HepG2 (cell line): ENCODE data around the gene TOMM22. TPM values are rescaled to one million over a fixed set of nuclear protein-coding genes. Genes with fewer than 3 reads are reported as not detected.

Source experiments
- ATAC-seq: fragments of 200-7000 bp; cut with Tn5 transposase; 3 replicates; pipeline ENCODE4 v1.9.1; 2020; ENCODE audit warnings: mild to moderate bottlenecking, moderate library complexity
- BruUV-seq: library from RNA; stranded (reverse); fragments of 400-500 nt; replicated peaks from 2 replicates; lab custom pipeline; 2021; lab: Mats Ljungman, UMichigan
- CTCF ChIA-PET: fragments of 300-600 bp; formaldehyde crosslinking; extraction: SDS; loops from one replicate; lab custom pipeline; 2021; ENCODE audit warnings: low total read pairs, inconsistent platforms, low intra/inter-chr PET ratio; lab: Yijun Ruan, JAX
- POLR2A ChIA-PET: fragments of 350-600 bp; sonication (Branson Sonifier 250); formaldehyde crosslinking; loops from one replicate; lab custom pipeline; 2020; ENCODE audit warnings: antibody characterized with exemption, inconsistent platforms; lab: Yijun Ruan, JAX
- DNase-seq: peaks from one replicate; pipeline ENCODE4 v3.0.0-alpha.2; 2015; ENCODE audit warnings: low spot score
- FAIRE-seq: peaks from 3 replicates; lab custom pipeline; 2011; peaks lifted over from hg19 to GRCh38; lab: Jason Lieb, UNC
- H2AFZ ChIP-seq: one replicate; pipeline ENCODE4 v1.6.1; 2011; ENCODE audit warnings: low read length, inconsistent platforms
- H3K27ac ChIP-seq: fragments of 300-600 bp; 3 replicates; pipeline ENCODE4 v1.8.0; 2011; ENCODE audit warnings: mixed run types, mild to moderate bottlenecking, mixed read lengths, low read length, inconsistent platforms; ENCODE audit not compliant: insufficient read depth; ENCODE audit errors: extremely low read length
- H3K27me3 ChIP-seq, 2 experiments: fragments of 200-600 bp in 1 of 2; 2 replicates in 1 of 2; 3 replicates in 1 of 2; pipeline versions ENCODE4 v1.6.0 to v1.8.0; 2011; ENCODE audit warnings: low read length in 2 of 2, mild to moderate bottlenecking in 2 of 2, moderate library complexity in 2 of 2, inconsistent platforms in 1 of 2; ENCODE audit not compliant: insufficient read depth in 2 of 2, control insufficient read depth in 1 of 2
- H3K36me3 ChIP-seq, 2 experiments: fragments of 200-600 bp in 1 of 2; replicated peaks in 1 of 2; 2 replicates in 1 of 2; 3 replicates in 1 of 2; pipeline versions ENCODE4 v1.5.1 to v1.8.0; 2011; ENCODE audit warnings: low read length in 2 of 2, inconsistent platforms in 1 of 2; ENCODE audit not compliant: insufficient read depth in 2 of 2, control insufficient read depth in 1 of 2
- H3K4me1 ChIP-seq: 2 replicates; pipeline ENCODE4 v1.5.1; 2012; ENCODE audit warnings: low read length, inconsistent platforms; ENCODE audit not compliant: insufficient read depth
- H3K4me2 ChIP-seq: 2 replicates; pipeline ENCODE4 v1.6.0; 2011; ENCODE audit warnings: low read depth, low read length, inconsistent platforms
- H3K4me3 ChIP-seq, 3 experiments: fragments of 200-600 bp in 1 of 3; sonication (generic), shearing (Covaris generic) in 1 of 3; replicated peaks in 1 of 3; 2 replicates each; pipeline ENCODE4 v1.5.1; 2011 to 2016; ENCODE audit warnings: low read length in 3 of 3, inconsistent platforms in 2 of 3, low read depth in 2 of 3, mild to moderate bottlenecking in 2 of 3, control low read depth in 1 of 3, mixed read lengths in 1 of 3; ENCODE audit not compliant: insufficient read depth in 1 of 3
- H3K79me2 ChIP-seq: one replicate; pipeline ENCODE4 v1.6.1; 2011; ENCODE audit warnings: low read length, inconsistent platforms; ENCODE audit not compliant: insufficient read depth
- H3K9ac ChIP-seq: 2 replicates; pipeline ENCODE4 v1.6.0; 2011; ENCODE audit warnings: mild to moderate bottlenecking, low read depth, low read length, inconsistent platforms; ENCODE audit not compliant: insufficient read depth
- H3K9me3 ChIP-seq: 2 replicates; pipeline ENCODE4 v1.5.1; 2012; ENCODE audit warnings: mild to moderate bottlenecking, low read length
- H4K20me1 ChIP-seq: 2 replicates; pipeline ENCODE4 v1.6.0; 2011; ENCODE audit warnings: inconsistent platforms, mild to moderate bottlenecking, low read length, moderate library complexity; ENCODE audit not compliant: insufficient read depth
- CBFB ChIP-seq: sonication (generic); formaldehyde crosslinking; IDR thresholded peaks from 2 replicates; pipeline ENCODE4 v1.4.0; 2020; ENCODE audit warnings: missing genetic modification reagents
- KAT8 ChIP-seq: IDR thresholded peaks from 2 replicates; pipeline ENCODE4 v1.6.1; 2016; ENCODE audit warnings: missing genetic modification reagents, missing compliant biosample characterization
- NONO ChIP-seq, 2 experiments: fragments of 450-650 bp in 1 of 2; sonication (generic) in 1 of 2; formaldehyde crosslinking in 1 of 2; IDR thresholded peaks in 1 of 2; conservative IDR thresholded peaks in 1 of 2; 2 replicates each; pipeline versions ENCODE4 v1.6.1 to v1.8.0; 2017 to 2022; ENCODE audit warnings: mild to moderate bottlenecking in 1 of 2, missing genetic modification reagents in 1 of 2, moderate library complexity in 1 of 2
- SOX13 ChIP-seq, 3 experiments: fragments of 450-650 bp in 1 of 3; sonication (generic) in 1 of 3; formaldehyde crosslinking in 1 of 3; IDR thresholded peaks in 2 of 3; conservative IDR thresholded peaks in 1 of 3; 2 replicates each; pipeline versions ENCODE4 v1.5.0 to v1.6.1; 2016 to 2020; ENCODE audit warnings: antibody characterized with exemption in 1 of 3, mild to moderate bottlenecking in 1 of 3, missing compliant biosample characterization in 1 of 3, missing genetic modification reagents in 1 of 3, moderate library complexity in 1 of 3
- SRY ChIP-seq: sonication (generic); formaldehyde crosslinking; IDR thresholded peaks from 2 replicates; pipeline ENCODE4 v1.8.0; 2022; ENCODE audit warnings: mild to moderate bottlenecking, missing genetic modification reagents
- ZSCAN9 ChIP-seq: IDR thresholded peaks from 2 replicates; pipeline ENCODE4 v1.6.1; 2016; ENCODE audit warnings: borderline replicate concordance
- WGBS: methylation state at CpG from one replicate; pipeline ENCODE4 v1.1.6; 2017; ENCODE audit warnings: low lambda C conversion rate; 5-methylcytosine and 5-hydroxymethylcytosine counted together
- in situ Hi-C: cut with HindIII; loops from 2 replicates; pipeline ENCODE4 v1.10.0; 2017; ENCODE audit warnings: low pct_unique_long_range_greater_than_20kb; ENCODE audit not compliant: extremely low pct_ligation_motif_present
- intact Hi-C: fragments of 100-400 bp; cut with micrococcal nuclease; formaldehyde crosslinking; loops from one replicate; pipeline ENCODE4 v1.10.0; 2022; ENCODE audit not compliant: unreplicated experiment
- polyA plus RNA-seq, 8 experiments: library from polyadenylated mRNA; depleted of rRNA in 3 of 8; stranded (reverse) in 7 of 8; unstranded in 1 of 8; fragments of >200 nt; fragmentation: Illumina TruSeq in 4 of 8; extraction: Trizol in 4 of 8; gene quantifications; 2 replicates each; pipeline versions ENCODE4 v1.2.1 to v1.2.3, GENCODE V29; 2011 to 2016; ENCODE audit warnings: low read depth in 4 of 8, missing spikeins in 1 of 8, mixed read lengths in 1 of 8; ENCODE audit not compliant: insufficient read depth in 1 of 8
- total RNA-seq, 5 experiments: library from RNA; depleted of rRNA; stranded (reverse); fragments of >200 nt; fragmentation: Illumina TruSeq; extraction: Trizol; gene quantifications; 2 replicates each; pipeline ENCODE4 v1.2.3, GENCODE V29; 2016; ENCODE audit warnings: low read depth in 1 of 5
- TF ChIP-seq, protein P1 (sequence below), 2 experiments: sonication (generic) in 1 of 2; formaldehyde crosslinking in 1 of 2; IDR thresholded peaks; 2 replicates each; pipeline versions ENCODE4 v1.4.0 to v1.6.1; 2016 to 2020; ENCODE audit warnings: borderline replicate concordance in 1 of 2, low read depth in 1 of 2, mild to moderate bottlenecking in 1 of 2, missing genetic modification reagents in 1 of 2
- TF ChIP-seq, protein P2 (sequence below): sonication (generic); formaldehyde crosslinking; IDR thresholded peaks from 2 replicates; pipeline ENCODE4 v1.9.0; 2021; ENCODE audit warnings: missing genetic modification reagents, borderline replicate concordance

TOMM22 gene
- total and polyA plus RNA-seq, 2 of the 13 experiments (the other 11 are each of a cell fraction or from before 2014, with no cell fraction given): 46.9 to 118 TPM

DNA sequence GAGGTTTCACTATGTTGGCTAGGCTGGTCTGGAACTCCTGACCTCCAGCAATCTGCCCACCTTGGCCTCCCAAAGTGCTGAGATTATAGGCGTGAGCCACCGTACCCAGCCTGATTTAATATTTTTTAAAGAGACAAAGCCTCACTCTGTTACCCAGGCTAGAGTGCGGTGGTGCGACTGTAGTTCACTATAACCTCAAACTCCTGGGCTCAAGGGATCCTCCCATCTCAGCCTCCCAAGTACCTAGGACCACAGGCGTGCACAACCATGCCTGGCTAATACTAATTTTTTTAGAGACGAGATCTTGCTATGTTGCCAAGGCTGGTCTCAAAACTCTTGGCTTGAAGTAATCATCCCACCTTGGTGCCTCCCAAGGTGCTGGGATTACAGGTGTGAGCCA is 37.4 kb downstream of the TOMM22 start (continued):
- TF ChIP-seq SOX13 (IDR thresholded peaks at IDR 0.05): no peak
- no peak for TF ChIP-seq SOX13 (CRISPR knock-in tag; conservative IDR thresholded peaks at IDR 0.05 in 1 of 2, IDR thresholded peaks at IDR 0.05 in 1 of 2)
- no peak for TF ChIP-seq CBFB (CRISPR knock-in tag)

DNA sequence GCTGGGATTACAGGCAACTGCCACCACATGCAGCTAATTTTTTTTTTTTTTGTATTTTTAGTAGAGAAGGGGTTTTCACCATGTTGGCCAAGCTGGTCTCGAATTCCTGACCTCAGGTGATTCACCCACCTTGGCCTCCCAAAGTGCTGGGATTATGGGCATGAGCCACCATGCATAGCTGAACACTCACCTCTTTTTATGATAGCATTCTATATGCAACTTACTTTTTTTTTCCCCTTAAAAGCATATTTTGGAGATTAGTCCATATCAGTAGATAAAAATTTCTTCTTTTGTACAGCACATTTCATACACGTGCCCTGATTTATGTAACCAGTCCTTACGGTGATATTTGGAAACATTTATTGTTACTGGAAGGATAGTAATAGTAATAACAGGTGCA is 38.6 kb downstream of the TOMM22 start:
- intact Hi-C loops (no loop called here), in situ Hi-C loops (no loop called here)
- no peak for TF ChIP-seq NONO (IDR thresholded peaks at IDR 0.05)
- no peak for TF ChIP-seq NONO (CRISPR knock-in tag; conservative IDR thresholded peaks at IDR 0.05)
- no peak for TF ChIP-seq SRY
- TF ChIP-seq, protein P1, sequence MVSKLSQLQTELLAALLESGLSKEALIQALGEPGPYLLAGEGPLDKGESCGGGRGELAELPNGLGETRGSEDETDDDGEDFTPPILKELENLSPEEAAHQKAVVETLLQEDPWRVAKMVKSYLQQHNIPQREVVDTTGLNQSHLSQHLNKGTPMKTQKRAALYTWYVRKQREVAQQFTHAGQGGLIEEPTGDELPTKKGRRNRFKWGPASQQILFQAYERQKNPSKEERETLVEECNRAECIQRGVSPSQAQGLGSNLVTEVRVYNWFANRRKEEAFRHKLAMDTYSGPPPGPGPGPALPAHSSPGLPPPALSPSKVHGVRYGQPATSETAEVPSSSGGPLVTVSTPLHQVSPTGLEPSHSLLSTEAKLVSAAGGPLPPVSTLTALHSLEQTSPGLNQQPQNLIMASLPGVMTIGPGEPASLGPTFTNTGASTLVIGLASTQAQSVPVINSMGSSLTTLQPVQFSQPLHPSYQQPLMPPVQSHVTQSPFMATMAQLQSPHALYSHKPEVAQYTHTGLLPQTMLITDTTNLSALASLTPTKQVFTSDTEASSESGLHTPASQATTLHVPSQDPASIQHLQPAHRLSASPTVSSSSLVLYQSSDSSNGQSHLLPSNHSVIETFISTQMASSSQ (IDR thresholded peaks at IDR 0.05; ENCODE audit: low read depth): no peak
- TF ChIP-seq, protein P1 (CRISPR knock-in tag; IDR thresholded peaks at IDR 0.05; ENCODE audit: borderline replicate concordance): no peak
- no peak for TF ChIP-seq KAT8 (CRISPR knock-in tag)
- TF ChIP-seq, protein P2, sequence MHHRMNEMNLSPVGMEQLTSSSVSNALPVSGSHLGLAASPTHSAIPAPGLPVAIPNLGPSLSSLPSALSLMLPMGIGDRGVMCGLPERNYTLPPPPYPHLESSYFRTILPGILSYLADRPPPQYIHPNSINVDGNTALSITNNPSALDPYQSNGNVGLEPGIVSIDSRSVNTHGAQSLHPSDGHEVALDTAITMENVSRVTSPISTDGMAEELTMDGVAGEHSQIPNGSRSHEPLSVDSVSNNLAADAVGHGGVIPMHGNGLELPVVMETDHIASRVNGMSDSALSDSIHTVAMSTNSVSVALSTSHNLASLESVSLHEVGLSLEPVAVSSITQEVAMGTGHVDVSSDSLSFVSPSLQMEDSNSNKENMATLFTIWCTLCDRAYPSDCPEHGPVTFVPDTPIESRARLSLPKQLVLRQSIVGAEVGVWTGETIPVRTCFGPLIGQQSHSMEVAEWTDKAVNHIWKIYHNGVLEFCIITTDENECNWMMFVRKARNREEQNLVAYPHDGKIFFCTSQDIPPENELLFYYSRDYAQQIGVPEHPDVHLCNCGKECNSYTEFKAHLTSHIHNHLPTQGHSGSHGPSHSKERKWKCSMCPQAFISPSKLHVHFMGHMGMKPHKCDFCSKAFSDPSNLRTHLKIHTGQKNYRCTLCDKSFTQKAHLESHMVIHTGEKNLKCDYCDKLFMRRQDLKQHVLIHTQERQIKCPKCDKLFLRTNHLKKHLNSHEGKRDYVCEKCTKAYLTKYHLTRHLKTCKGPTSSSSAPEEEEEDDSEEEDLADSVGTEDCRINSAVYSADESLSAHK: no peak
- TF ChIP-seq ZSCAN9: no peak
- WGBS: 96% methylated on average over 3 of the region's 3 CpGs
- no peak overlapping the region for H3K4me2 ChIP-seq
- H4K20me1 ChIP-seq: peaks cover 13% of the 10 kb centered on the region
- H3K79me2 ChIP-seq: peaks cover 7% of the 10 kb centered on the region
- POLR2A ChIA-PET: no interaction called here
- H3K36me3 ChIP-seq: peaks cover 33 to 80% of the 10 kb centered on the region in 2 experiments
- DNase-seq: no peak
- no peak for ATAC-seq
- no peaks in the 10 kb centered on the region for H3K9me3 ChIP-seq
- no peak overlapping the region for H2AFZ ChIP-seq
- BruUV-seq: no TSS peak
- no peak overlapping the region for H3K9ac ChIP-seq
- H3K27ac ChIP-seq: no peak overlapping the region
- no peak overlapping the region for H3K4me3 ChIP-seq
- FAIRE-seq: no peak
- H3K4me1 ChIP-seq: no peaks in the 10 kb centered on the region
- no peaks in the 10 kb centered on the region for H3K27me3 ChIP-seq
- CTCF ChIA-PET: interaction anchor here (0.6 kb wide), 1 partner anchor 1835 kb away, joined by 3 read pairs; no protein-coding TSS in a partner anchor
